ENCODE results near the gene AFF4. TPM values are rescaled to one million over a fixed set of nuclear protein-coding genes. Genes with fewer than 3 reads are reported as not detected.

AFF4 gene
- total RNA-seq, 1 donor from 2014 or later = 69.9 TPM

- H3K9me3 Mint-ChIP-seq = no peaks in the 10 kb centered on the region
- peaks cover 8% of the 10 kb centered on the region for H3K27me3 Mint-ChIP-seq
- DNase-seq (ENCODE audit: extremely low spot score, unreplicated experiment) = peak; percentile 32
- H3K36me3 Mint-ChIP-seq = no peaks in the 10 kb centered on the region
- no peak for TF ChIP-seq CTCF (conservative IDR thresholded peaks at IDR 0.05)
- peaks cover 26% of the 10 kb centered on the region for H3K4me1 Mint-ChIP-seq (ENCODE audit: unreplicated experiment)
- H3K27ac Mint-ChIP-seq = peak overlapping the region; percentile 76
- peak overlapping the region; percentile 67 for H3K4me3 Mint-ChIP-seq
These were observed 125.6 kb downstream of the AFF4 start for GRCh38 chr5:132837868-132838267.

- Mint-ChIP-seq H3K27me3 (peaks cover 12% of the 10 kb centered on the region), H3K9me3 (no peaks in the 10 kb centered on the region), H3K4me1 (ENCODE audit: unreplicated experiment) (peaks cover 26% of the 10 kb centered on the region), H3K27ac (no peak overlapping the region), H3K36me3 (no peaks in the 10 kb centered on the region), H3K4me3 (no peak overlapping the region)
- TF ChIP-seq CTCF (conservative IDR thresholded peaks at IDR 0.05) = no peak
- DNase-seq (ENCODE audit: extremely low spot score, unreplicated experiment) = no peak
These were observed 126.6 kb downstream of the AFF4 start for GRCh38 chr5:132836852-132837251.

- H3K9me3 Mint-ChIP-seq = no peaks in the 10 kb centered on the region
- DNase-seq (ENCODE audit: extremely low spot score, unreplicated experiment) = no peak
These were observed 129.4 kb downstream of the AFF4 start for GRCh38 chr5:132834057-132834456.

GRCh38 chr5:132832612-132833011, 130.8 kb downstream of the AFF4 start:
- TF ChIP-seq CTCF (conservative IDR thresholded peaks at IDR 0.05) = no peak
- peaks cover 1% of the 10 kb centered on the region for H3K4me1 Mint-ChIP-seq (ENCODE audit: unreplicated experiment)
- H3K27ac Mint-ChIP-seq = peak overlapping the region; percentile 64
- DNase-seq (ENCODE audit: extremely low spot score, unreplicated experiment) = no peak
- H3K9me3 Mint-ChIP-seq = no peaks in the 10 kb centered on the region
- H3K36me3 Mint-ChIP-seq = no peaks in the 10 kb centered on the region
- H3K27me3 Mint-ChIP-seq = peaks cover 42% of the 10 kb centered on the region
- peak overlapping the region; percentile 68 for H3K4me3 Mint-ChIP-seq

More at GRCh38 chr5:132834057-132834456, 129.4 kb downstream of the AFF4 start:
- no peak for TF ChIP-seq CTCF (conservative IDR thresholded peaks at IDR 0.05)
- no peaks in the 10 kb centered on the region for H3K36me3 Mint-ChIP-seq
- no peak overlapping the region for H3K4me3 Mint-ChIP-seq
- H3K27me3 Mint-ChIP-seq = peaks cover 30% of the 10 kb centered on the region
- peaks cover 12% of the 10 kb centered on the region for H3K4me1 Mint-ChIP-seq (ENCODE audit: unreplicated experiment)
- H3K27ac Mint-ChIP-seq = no peak overlapping the region

GRCh38 chr5:132831095-132831860, 132.2 kb downstream of the AFF4 start:
- H3K27me3 Mint-ChIP-seq = peaks cover 55% of the 10 kb centered on the region
- no peak for DNase-seq (ENCODE audit: extremely low spot score, unreplicated experiment)
- no peaks in the 10 kb centered on the region for H3K9me3 Mint-ChIP-seq
- peak overlapping the region; percentile 72 for H3K27ac Mint-ChIP-seq
- no peaks in the 10 kb centered on the region for H3K36me3 Mint-ChIP-seq
- no peak for TF ChIP-seq CTCF (conservative IDR thresholded peaks at IDR 0.05)
- no peaks in the 10 kb centered on the region for H3K4me1 Mint-ChIP-seq (ENCODE audit: unreplicated experiment)
- H3K4me3 Mint-ChIP-seq = peak overlapping the region; percentile 84
